Kidney capillary endothelial cell (primary cell): ENCODE data around the gene TNFRSF1A.

ENCODE experiments used
- DNase-seq: peaks from one replicate; pipeline ENCODE4 v3.0.0-alpha.2; 2018; ENCODE audit warnings: low spot score

TNFRSF1A gene

GRCh38 chr12:6336889-6337853, 4.7 kb downstream of the TNFRSF1A start:
- DNase-seq: peak; percentile 48

- DNase-seq: peak; percentile 99
These were observed 5.6 kb downstream of the TNFRSF1A start for GRCh38 chr12:6336079-6336888.

GRCh38 chr12:6335451-6336078, 6.3 kb downstream of the TNFRSF1A start:
- DNase-seq: peak; percentile 86

- DNase-seq: no peak
These were observed 6.9 kb downstream of the TNFRSF1A start for GRCh38 chr12:6334940-6335450.

GRCh38 chr12:6334359-6334758, 7.5 kb downstream of the TNFRSF1A start:
- no peak for DNase-seq

- peak; percentile 41 for DNase-seq
These were observed 8.3 kb downstream of the TNFRSF1A start for GRCh38 chr12:6333566-6333965.

GRCh38 chr12:6333029-6333428, 8.8 kb downstream of the TNFRSF1A start:
- DNase-seq: no peak

GRCh38 chr12:6332459-6332858, 9.4 kb downstream of the TNFRSF1A start:
- peak; percentile 89 for DNase-seq

GRCh38 chr12:6330999-6331714, 10.7 kb downstream of the TNFRSF1A start:
- DNase-seq: no peak

- no peak for DNase-seq
These were observed 11.7 kb downstream of the TNFRSF1A start for GRCh38 chr12:6330192-6330591.

- DNase-seq: no peak
These were observed 12.2 kb downstream of the TNFRSF1A start for GRCh38 chr12:6329703-6330064.

GRCh38 chr12:6328945-6329702, 12.8 kb downstream of the TNFRSF1A start:
- no peak for DNase-seq

GRCh38 chr12:6328045-6328779, 13.7 kb downstream of the TNFRSF1A start:
- no peak for DNase-seq

- no peak for DNase-seq
These were observed 14.4 kb downstream of the TNFRSF1A start for GRCh38 chr12:6327229-6328041.

GRCh38 chr12:6326316-6327228, 15.3 kb downstream of the TNFRSF1A start:
- peak; percentile 53 for DNase-seq

- no peak for DNase-seq
These were observed 16.7 kb downstream of the TNFRSF1A start for GRCh38 chr12:6324936-6325750.

- no peak for DNase-seq
These were observed 17.7 kb downstream of the TNFRSF1A start for GRCh38 chr12:6323995-6324711.
